GM12874 (cell line): ENCODE measurements around the gene LRP1B.

ENCODE experiments used
- CTCF ChIP-seq: IDR thresholded peaks from 2 replicates; pipeline ENCODE4 v1.5.1; 2011; ENCODE audit warnings: low read depth, mild to moderate bottlenecking, control low read depth, low read length, moderate library complexity; ENCODE audit not compliant: insufficient read depth

The LRP1B gene

GRCh38 chr2:140555701-140556100, 1575.1 kb downstream of the LRP1B start:
- TF ChIP-seq CTCF: no peak

- TF ChIP-seq CTCF: no peak
Observed at GRCh38 chr2:140552634-140553033, 1578.2 kb downstream of the LRP1B start.

- TF ChIP-seq CTCF: no peak
Observed at GRCh38 chr2:140551287-140551686, 1579.5 kb downstream of the LRP1B start.

GRCh38 chr2:140550821-140551220, 1580.0 kb downstream of the LRP1B start:
- TF ChIP-seq CTCF: no peak

- TF ChIP-seq CTCF: no peak
Observed at GRCh38 chr2:140542627-140543026, 1588.2 kb downstream of the LRP1B start.

- no peak for TF ChIP-seq CTCF
Observed at GRCh38 chr2:140539242-140539875, 1591.5 kb downstream of the LRP1B start.

- TF ChIP-seq CTCF: no peak
Observed at GRCh38 chr2:140529706-140530105, 1601.1 kb downstream of the LRP1B start.
